ENCODE data around the gene SULT1B1. TPM values are rescaled to one million over a fixed set of nuclear protein-coding genes. Genes with fewer than 3 reads are reported as not detected.
"Not testable (repeated sequence)": the region's sequence is repeated elsewhere in the genome, so short reads cannot be mapped to it uniquely, and the experiment has no call there.

The SULT1B1 gene
- total RNA-seq, 4 donors from 2014 or later, result 0.51 to 2.4 (median 2.2) TPM

GRCh38 chr4:69780141-69780540 is 19.7 kb upstream of the SULT1B1 start:
- intact Hi-C loops (cut with DNase I; ENCODE audit: low total_unique reads), result no loop called here
- Histone ChIP-seq H3K9me3 (no peaks in the 10 kb centered on the region), H3K27me3 (no peaks in the 10 kb centered on the region), H3K36me3 (no peaks in the 10 kb centered on the region), H3K4me1 (no peaks in the 10 kb centered on the region), H3K27ac (no peak overlapping the region), H3K4me3 (no peak overlapping the region)
- DNase-seq, result no peak
- TF ChIP-seq POLR2A (IDR thresholded peaks at IDR 0.05) (no peak), CTCF (IDR thresholded peaks at IDR 0.05) (no peak)

GRCh38 chr4:69776696-69777095 is 16.3 kb upstream of the SULT1B1 start:
- intact Hi-C loops (cut with DNase I; ENCODE audit: low total_unique reads), result no loop called here
- no peaks in the 10 kb centered on the region for H3K36me3 ChIP-seq

GRCh38 chr4:69775321-69775867 is 15.0 kb upstream of the SULT1B1 start:
- no peak for TF ChIP-seq CTCF (IDR thresholded peaks at IDR 0.05)
- TF ChIP-seq POLR2A (IDR thresholded peaks at IDR 0.05), result no peak
- no peaks in the 10 kb centered on the region for H3K9me3 ChIP-seq

More at GRCh38 chr4:69776696-69777095, 16.3 kb upstream of the SULT1B1 start:
- no peak overlapping the region for H3K4me3 ChIP-seq
- no peaks in the 10 kb centered on the region for H3K27me3 ChIP-seq
- no peak for DNase-seq
- no peak overlapping the region for H3K27ac ChIP-seq
- TF ChIP-seq POLR2A (IDR thresholded peaks at IDR 0.05) (no peak), CTCF (IDR thresholded peaks at IDR 0.05) (no peak)
- no peaks in the 10 kb centered on the region for H3K9me3 ChIP-seq
- no peaks in the 10 kb centered on the region for H3K4me1 ChIP-seq

DNA sequence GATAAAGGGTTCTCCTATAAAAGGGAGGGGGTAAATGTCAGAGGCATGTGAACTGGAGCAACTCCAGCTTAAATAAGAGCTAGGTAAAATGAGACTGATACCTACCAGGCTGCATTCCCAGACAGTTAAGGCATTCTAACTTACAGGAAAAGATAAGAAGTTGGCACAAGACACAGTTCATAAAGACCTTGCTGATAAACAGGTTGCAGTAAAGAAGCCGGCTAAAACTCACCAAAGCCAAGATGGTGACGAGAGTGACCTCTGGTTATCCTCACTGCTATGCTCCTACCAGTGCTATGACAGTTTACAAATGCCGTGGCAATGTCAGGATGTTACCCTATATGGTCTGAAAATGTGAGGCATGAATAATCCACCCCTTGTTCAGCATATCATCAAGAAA is 13.1 kb upstream of the SULT1B1 start:
- H3K4me3 ChIP-seq, result no peak overlapping the region
- no peak for DNase-seq
- no peaks in the 10 kb centered on the region for H3K36me3 ChIP-seq
- H3K27me3 ChIP-seq, result no peaks in the 10 kb centered on the region
- TF ChIP-seq CTCF (IDR thresholded peaks at IDR 0.05) (no peak), POLR2A (IDR thresholded peaks at IDR 0.05) (no peak)
- no peaks in the 10 kb centered on the region for H3K4me1 ChIP-seq
- intact Hi-C loops (cut with DNase I; ENCODE audit: low total_unique reads), result no loop called here
- H3K27ac ChIP-seq, result no peak overlapping the region
- H3K9me3 ChIP-seq, result no peaks in the 10 kb centered on the region

More at GRCh38 chr4:69775321-69775867, 15.0 kb upstream of the SULT1B1 start:
- Histone ChIP-seq H3K27ac (no peak overlapping the region), H3K27me3 (no peaks in the 10 kb centered on the region), H3K4me1 (no peaks in the 10 kb centered on the region), H3K36me3 (no peaks in the 10 kb centered on the region), H3K4me3 (no peak overlapping the region)
- intact Hi-C loops (cut with DNase I; ENCODE audit: low total_unique reads), result no loop called here
- no peak for DNase-seq

GRCh38 chr4:69768554-69768953 is 8.1 kb upstream of the SULT1B1 start:
- intact Hi-C loops (cut with DNase I; ENCODE audit: low total_unique reads); H3K4me3 ChIP-seq; H3K27me3 ChIP-seq; H3K36me3 ChIP-seq; DNase-seq; H3K27ac ChIP-seq; H3K9me3 ChIP-seq; H3K4me1 ChIP-seq: not testable (repeated sequence)

DNA sequence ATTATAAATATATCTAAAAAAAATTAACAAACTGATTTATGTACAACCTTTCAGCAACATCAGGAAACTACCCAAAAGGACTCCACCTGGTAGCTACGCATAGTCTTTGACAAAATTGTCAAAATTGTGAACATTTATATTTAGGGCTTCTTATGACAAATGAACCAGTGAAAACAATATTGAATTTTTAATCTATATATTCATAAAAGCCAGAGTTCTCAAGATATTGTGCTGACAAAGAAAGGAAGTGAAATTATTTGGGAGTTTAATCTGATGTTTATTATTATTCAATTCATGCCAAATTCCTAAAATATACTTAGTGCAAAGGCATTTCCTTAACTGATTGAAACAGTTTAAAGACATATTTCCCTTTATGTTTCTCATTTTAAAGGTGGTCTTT is 5.3 kb upstream of the SULT1B1 start:
- no peak for DNase-seq
- Histone ChIP-seq H3K4me1 (no peaks in the 10 kb centered on the region), H3K4me3 (no peak overlapping the region), H3K27me3 (no peaks in the 10 kb centered on the region), H3K36me3 (no peaks in the 10 kb centered on the region), H3K9me3 (no peaks in the 10 kb centered on the region), H3K27ac (no peak overlapping the region)
- intact Hi-C loops (cut with DNase I; ENCODE audit: low total_unique reads), result no loop called here
- TF ChIP-seq CTCF (IDR thresholded peaks at IDR 0.05) (no peak), POLR2A (IDR thresholded peaks at IDR 0.05) (no peak)

Measured in uterus (tissue), 4 donors.